Dendritic cell treated with granulocyte-macrophage colony-stimulating factor and Interleukin-4, amounts not matched to agents 40 ng/mL and 50 ng/mL, for 4 days (primary cell): Measurements from ENCODE around the gene GTF2B.
A peak's percentile ranks its signal among the peaks of the same experiment; 100 is the strongest.
"Not testable (repeated sequence)": the region's sequence is repeated elsewhere in the genome, so short reads cannot be mapped to it uniquely, and the experiment has no call there.

Source experiments
- H3K27ac Mint-ChIP-seq: one replicate; pipeline ENCODE4 v1.8.0; 2022; ENCODE audit warnings: mild to moderate bottlenecking, mixed read lengths
- H3K27me3 Mint-ChIP-seq: one replicate; pipeline ENCODE4 v1.8.0; 2022; ENCODE audit warnings: mild to moderate bottlenecking, mixed read lengths
- H3K36me3 Mint-ChIP-seq: one replicate; pipeline ENCODE4 v1.8.0; 2022; ENCODE audit warnings: low read depth, mixed read lengths
- H3K4me1 Mint-ChIP-seq: one replicate; pipeline ENCODE4 v1.8.0; 2022; ENCODE audit warnings: low read depth, mixed read lengths
- H3K4me3 Mint-ChIP-seq: one replicate; pipeline ENCODE4 v1.8.0; 2022; ENCODE audit warnings: mild to moderate bottlenecking, moderate library complexity, mixed read lengths
- H3K9me3 Mint-ChIP-seq: one replicate; pipeline ENCODE4 v1.8.0; 2022; ENCODE audit warnings: mixed read lengths
- intact Hi-C: fragments of 100-400 bp; cut with micrococcal nuclease; formaldehyde crosslinking; loops from one replicate; pipeline ENCODE4 v1.15.0; 2022

Gene GTF2B

DNA sequence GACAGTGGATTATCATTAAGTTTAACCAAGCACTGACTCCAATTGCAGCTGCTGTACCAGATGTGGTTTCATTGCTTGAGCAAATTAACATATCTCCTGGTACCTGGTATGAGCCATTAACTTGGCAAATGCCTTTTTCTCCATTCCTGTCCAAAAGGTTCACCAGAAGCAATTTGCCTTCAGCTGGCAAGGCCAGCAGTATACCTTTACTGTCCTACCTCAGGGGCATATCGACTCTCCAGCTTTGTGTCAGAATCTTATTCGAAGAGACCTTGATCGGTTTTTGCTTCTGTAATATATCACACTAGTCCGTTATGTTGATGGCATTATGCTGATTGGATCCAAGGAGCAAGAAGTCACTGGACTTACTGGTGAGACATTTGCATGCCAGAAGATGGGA, 9.5 kb upstream of the GTF2B start:
- H3K27me3 Mint-ChIP-seq, result no peaks in the 10 kb centered on the region
- no peaks in the 10 kb centered on the region for H3K4me1 Mint-ChIP-seq
- H3K9me3 Mint-ChIP-seq, result no peaks in the 10 kb centered on the region
- intact Hi-C loops, result no loop called here
- no peaks in the 10 kb centered on the region for H3K36me3 Mint-ChIP-seq
- no peak overlapping the region for H3K27ac Mint-ChIP-seq
- no peak overlapping the region for H3K4me3 Mint-ChIP-seq

DNA sequence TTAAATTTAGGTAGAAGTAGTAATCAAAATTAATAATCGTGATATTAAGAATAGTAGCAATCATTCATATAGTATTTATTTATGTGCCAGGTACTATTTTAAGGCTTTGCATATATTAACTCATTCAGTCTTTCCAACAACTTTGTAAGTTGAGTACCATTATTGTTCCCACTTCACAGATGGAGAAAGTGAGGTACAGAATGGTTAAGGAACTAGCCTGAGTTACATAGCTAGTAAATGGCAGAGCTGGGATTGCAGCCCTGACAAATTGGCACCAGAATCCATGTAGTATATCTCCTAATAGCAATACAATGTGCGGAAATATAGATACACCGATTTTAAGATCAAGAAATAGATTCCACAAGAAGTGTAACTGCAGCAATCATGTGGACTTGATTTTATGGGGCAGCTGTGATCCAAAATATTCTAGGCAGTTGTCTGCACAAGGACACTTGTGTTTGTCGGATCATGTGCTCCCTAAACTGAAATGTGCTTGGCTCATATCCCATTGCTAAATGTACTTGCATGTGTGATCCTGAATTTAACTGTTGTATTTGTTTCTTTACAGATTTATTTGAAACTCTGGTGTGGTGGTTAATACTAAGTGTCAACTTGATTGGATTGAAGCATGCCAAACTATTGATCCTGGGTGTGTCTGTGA, 5.8 kb upstream of the GTF2B start:
- Mint-ChIP-seq H3K27ac (no peak overlapping the region), H3K4me1 (no peaks in the 10 kb centered on the region), H3K36me3 (no peaks in the 10 kb centered on the region), H3K9me3 (no peaks in the 10 kb centered on the region), H3K27me3 (no peaks in the 10 kb centered on the region), H3K4me3 (no peak overlapping the region)
- intact Hi-C loops, result no loop called here

DNA sequence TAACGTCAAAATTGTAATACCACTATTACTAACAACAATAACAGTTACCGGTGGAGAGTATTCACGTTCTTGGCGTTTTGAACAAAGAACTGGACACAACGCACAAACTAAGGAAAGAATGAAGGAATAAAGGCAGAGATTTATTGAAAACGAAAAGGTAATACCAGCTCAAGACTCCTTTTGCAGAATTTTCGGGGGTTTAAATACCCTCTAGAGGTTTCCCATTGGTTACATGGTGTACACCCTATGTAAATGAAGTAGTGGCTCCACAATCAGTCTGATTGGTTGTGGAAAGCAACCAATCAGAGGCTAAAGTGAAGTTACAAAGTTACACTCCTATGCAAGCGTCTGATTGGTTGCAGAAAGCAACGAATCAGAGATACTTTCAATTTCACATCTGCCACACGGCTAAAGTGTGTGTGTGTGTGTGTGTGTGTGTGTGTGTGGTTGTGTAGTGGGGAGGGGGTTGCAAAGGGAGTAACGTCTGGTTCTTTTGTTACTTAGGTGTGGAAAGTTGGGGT, 1.1 kb upstream of the GTF2B start:
- intact Hi-C loops, result no loop called here
- H3K4me3 Mint-ChIP-seq, result no peak overlapping the region
- no peaks in the 10 kb centered on the region for H3K9me3 Mint-ChIP-seq
- H3K27ac Mint-ChIP-seq, result peak overlapping the region; percentile 86
- peaks cover 26% of the 10 kb centered on the region for H3K4me1 Mint-ChIP-seq
- H3K36me3 Mint-ChIP-seq, result peaks cover 24% of the 10 kb centered on the region
- H3K27me3 Mint-ChIP-seq, result no peaks in the 10 kb centered on the region

DNA sequence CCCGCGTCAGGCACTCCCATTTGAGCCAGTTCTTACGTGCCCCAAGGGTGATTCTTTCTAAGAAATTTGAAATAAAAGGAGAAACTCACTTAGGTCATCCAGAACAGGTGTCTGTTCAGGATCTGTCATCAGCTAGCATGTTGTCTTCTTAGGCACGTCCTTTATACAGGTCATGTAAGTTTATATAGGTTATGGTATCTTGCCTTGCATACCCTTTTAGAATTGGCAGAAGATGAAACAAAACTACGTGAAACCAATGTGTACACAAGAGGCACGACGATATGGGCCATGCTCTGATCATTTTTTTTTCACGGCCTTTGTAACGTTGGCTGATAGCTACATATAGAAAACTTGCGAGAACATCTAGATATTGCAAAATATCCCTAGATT, 579 bp upstream of the GTF2B start:
- H3K36me3 Mint-ChIP-seq, result peaks cover 29% of the 10 kb centered on the region
- intact Hi-C loops, result no loop called here
- H3K27ac Mint-ChIP-seq, result peak overlapping the region; percentile 86
- H3K4me1 Mint-ChIP-seq, result peaks cover 26% of the 10 kb centered on the region
- no peaks in the 10 kb centered on the region for H3K27me3 Mint-ChIP-seq
- H3K4me3 Mint-ChIP-seq, result peak overlapping the region; percentile 83
- no peaks in the 10 kb centered on the region for H3K9me3 Mint-ChIP-seq

DNA sequence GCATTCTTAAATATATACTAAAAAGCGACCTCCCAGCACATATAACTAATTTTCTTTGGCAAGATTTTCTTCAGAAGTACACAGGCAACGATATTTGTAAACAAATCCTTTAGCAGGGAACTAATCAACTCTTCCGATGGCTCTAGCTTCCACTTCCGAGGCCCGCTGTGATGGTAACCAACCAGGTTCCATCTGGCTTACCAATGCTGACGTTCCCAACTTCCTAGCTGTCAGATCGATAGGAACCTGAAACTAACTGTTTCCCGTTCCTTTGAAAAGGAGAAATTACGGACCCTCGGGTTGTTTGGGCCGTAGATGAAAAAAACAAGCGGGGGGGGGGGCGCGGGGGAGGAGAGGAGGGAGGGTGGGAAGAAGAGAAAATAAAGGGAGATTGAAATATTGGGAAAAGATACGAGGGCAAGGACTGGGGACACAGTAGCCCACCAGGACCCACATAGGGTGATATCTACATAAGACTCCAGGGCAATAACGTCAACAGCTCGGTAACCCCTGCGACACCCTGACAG, 513 bp downstream of the GTF2B start:
- Mint-ChIP-seq H3K27me3 (no peaks in the 10 kb centered on the region), H3K4me1 (peaks cover 26% of the 10 kb centered on the region), H3K36me3 (peaks cover 40% of the 10 kb centered on the region), H3K27ac (peak overlapping the region; percentile 86), H3K4me3 (peak overlapping the region; percentile 83), H3K9me3 (no peaks in the 10 kb centered on the region)
- intact Hi-C loops, result no loop called here

DNA sequence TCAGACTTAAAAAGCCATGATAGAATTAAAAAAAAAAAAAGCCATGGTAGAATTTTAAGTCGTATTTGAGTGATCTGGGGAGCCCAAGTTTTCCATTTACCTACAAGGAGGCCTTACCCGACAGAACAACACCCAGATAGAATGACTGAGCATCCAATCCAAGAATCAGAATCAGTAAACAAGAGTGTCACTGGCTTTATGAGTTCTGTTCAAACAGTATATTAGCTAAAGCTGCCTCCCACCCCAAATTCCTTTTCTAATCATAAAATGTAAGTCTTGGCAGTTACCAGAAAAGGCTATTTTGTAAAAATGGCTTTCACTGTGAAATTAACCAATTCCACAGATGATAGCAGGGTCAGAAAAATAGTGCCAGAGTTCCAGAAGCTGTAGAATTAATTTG, 1.2 kb downstream of the GTF2B start:
- Mint-ChIP-seq H3K27me3 (no peaks in the 10 kb centered on the region), H3K4me3 (peak overlapping the region; percentile 83), H3K4me1 (peaks cover 26% of the 10 kb centered on the region), H3K36me3 (peaks cover 45% of the 10 kb centered on the region), H3K27ac (peak overlapping the region; percentile 86), H3K9me3 (no peaks in the 10 kb centered on the region)
- intact Hi-C loops, result no loop called here

DNA sequence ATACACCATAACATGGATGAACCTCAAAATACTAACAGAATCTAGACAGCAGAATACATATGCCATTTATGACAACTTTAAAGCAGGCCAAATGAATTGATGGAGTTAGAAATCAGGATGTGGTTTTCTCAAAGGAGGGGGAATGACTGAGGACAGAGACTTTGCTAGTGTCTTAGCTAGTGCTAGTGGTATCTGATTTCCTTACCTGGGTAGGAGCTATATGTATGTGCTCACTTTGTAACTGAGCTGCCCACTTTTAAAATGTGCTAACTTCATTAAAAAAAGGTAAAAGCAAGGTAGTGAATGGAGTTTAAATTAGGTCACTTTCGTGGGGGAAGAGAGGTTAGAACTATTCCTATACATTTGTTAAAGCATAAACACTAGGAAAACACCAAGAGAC, 2.6 kb downstream of the GTF2B start:
- H3K27ac Mint-ChIP-seq, result peak overlapping the region; percentile 57
- H3K27me3 Mint-ChIP-seq, result no peaks in the 10 kb centered on the region
- peaks cover 27% of the 10 kb centered on the region for H3K4me1 Mint-ChIP-seq
- intact Hi-C loops, result no loop called here
- H3K9me3 Mint-ChIP-seq, result no peaks in the 10 kb centered on the region
- H3K36me3 Mint-ChIP-seq, result peaks cover 59% of the 10 kb centered on the region
- H3K4me3 Mint-ChIP-seq, result no peak overlapping the region

DNA sequence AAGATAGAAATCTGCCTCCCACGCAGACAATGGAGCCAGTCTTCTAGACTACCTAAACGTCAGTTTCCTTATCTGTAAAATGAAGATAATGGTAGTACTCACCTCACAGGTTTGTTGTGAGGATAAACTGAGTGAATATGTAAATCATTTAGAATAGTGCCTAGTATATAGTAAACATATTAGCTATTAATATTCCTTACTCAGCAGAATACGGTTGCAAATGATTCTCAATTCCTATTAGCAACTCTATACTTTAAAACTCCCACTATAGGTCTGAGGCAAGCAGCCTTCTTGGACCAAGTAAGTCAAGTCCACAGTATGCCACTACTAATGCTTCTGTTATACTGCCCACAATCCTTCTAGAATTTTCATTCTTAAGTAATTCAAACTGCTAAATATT, 5.4 kb downstream of the GTF2B start:
- intact Hi-C loops, result no loop called here
- Mint-ChIP-seq H3K27me3 (no peaks in the 10 kb centered on the region), H3K4me3 (no peak overlapping the region), H3K9me3 (no peaks in the 10 kb centered on the region), H3K36me3 (peaks cover 73% of the 10 kb centered on the region), H3K4me1 (peaks cover 32% of the 10 kb centered on the region), H3K27ac (no peak overlapping the region)

DNA sequence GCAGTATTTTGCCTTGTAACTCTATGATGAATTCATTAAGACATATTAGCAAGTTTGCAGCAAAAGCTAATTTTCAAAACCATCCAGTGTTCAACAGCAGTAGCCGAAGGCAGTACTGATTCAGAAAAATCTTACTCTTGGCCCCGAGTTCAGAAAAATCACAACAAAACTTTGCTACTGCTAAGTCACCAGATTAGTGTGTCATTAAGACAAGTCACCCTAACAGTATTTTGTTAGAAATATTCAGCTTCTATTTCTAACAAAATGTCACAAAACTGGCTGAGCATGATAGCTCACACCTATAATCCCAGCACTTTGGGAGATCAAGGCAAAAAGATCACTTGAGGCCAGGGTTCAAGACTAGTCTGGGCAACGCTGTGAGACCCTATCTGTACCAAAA, 8.2 kb downstream of the GTF2B start:
- H3K27ac Mint-ChIP-seq, result no peak overlapping the region
- no peaks in the 10 kb centered on the region for H3K27me3 Mint-ChIP-seq
- peaks cover 77% of the 10 kb centered on the region for H3K36me3 Mint-ChIP-seq
- intact Hi-C loops, result no loop called here
- no peaks in the 10 kb centered on the region for H3K9me3 Mint-ChIP-seq
- no peak overlapping the region for H3K4me3 Mint-ChIP-seq
- H3K4me1 Mint-ChIP-seq, result peaks cover 14% of the 10 kb centered on the region

DNA sequence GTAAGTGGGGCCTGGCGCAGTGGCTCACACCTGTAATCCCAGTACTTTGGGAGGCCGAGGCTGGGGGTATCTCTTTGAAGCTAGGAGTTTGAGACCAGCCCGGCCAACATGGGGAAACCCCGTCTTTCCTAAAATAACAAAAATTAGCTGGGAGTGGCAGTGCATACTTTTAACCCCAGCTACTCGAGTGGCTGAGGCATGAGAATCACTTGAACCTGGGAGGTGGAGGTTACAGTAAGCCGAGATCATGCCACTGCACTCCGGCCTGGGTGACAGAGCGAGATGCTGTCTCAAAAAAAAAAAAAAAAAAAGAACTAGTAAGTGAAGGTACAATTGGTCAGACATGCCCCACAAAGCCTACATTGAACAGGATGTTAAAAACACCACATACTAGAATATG, 10.7 kb downstream of the GTF2B start:
- Mint-ChIP-seq H3K36me3 (peaks cover 67% of the 10 kb centered on the region), H3K4me1 (peaks cover 12% of the 10 kb centered on the region)
- intact Hi-C loops, H3K9me3 Mint-ChIP-seq, H3K4me3 Mint-ChIP-seq, H3K27me3 Mint-ChIP-seq, H3K27ac Mint-ChIP-seq: not testable (repeated sequence)

DNA sequence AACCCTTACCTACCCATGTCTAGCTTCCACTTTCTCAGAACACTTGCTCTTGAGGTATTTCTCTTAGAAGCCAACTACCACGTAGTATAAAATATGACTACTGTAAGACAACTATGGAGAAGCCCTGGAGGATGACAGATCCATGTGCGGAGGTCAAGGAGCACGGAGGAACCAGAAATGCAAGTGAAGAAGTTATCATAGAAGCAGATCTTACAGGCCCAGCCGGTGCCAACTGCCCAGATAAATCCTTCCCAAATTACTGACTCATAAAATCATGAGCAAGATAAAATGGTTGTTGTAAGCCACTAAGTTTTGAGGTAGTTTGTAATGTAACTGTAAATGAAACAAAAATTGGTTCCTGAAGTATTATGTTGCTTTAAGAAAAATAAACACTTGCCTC, 12.6 kb downstream of the GTF2B start:
- peaks cover 27% of the 10 kb centered on the region for H3K4me1 Mint-ChIP-seq
- H3K9me3 Mint-ChIP-seq, result no peaks in the 10 kb centered on the region
- H3K27me3 Mint-ChIP-seq, result no peaks in the 10 kb centered on the region
- peaks cover 48% of the 10 kb centered on the region for H3K36me3 Mint-ChIP-seq
- no peak overlapping the region for H3K4me3 Mint-ChIP-seq
- intact Hi-C loops, result loop anchor here (5.0 kb wide), 2 partner anchors 196 to 271 kb away; partner anchors contain the start of gene PKN2
- no peak overlapping the region for H3K27ac Mint-ChIP-seq

DNA sequence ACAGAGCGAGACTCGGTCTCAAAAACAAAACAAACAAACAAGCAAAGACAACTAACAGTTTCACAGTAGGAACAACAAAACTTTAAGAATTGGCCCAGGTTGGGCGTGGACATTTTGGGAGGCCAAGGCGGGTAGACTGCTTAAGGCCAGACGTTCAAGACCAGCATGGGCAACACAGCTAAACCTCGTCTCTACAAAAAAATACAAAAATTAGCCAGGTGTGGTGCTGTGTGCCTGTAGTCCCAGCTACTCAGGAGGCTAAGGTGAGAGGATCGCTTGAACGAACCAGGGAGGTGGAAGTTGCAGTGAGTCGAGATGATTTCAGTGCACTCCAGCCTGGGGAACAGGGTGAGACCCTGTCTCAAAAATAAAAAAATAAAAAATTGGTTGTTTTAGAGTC, 13.5 kb downstream of the GTF2B start:
- Mint-ChIP-seq H3K4me3 (no peak overlapping the region), H3K27ac (no peak overlapping the region), H3K27me3 (no peaks in the 10 kb centered on the region), H3K9me3 (no peaks in the 10 kb centered on the region), H3K36me3 (peaks cover 40% of the 10 kb centered on the region), H3K4me1 (peaks cover 26% of the 10 kb centered on the region)
- intact Hi-C loops, result loop anchor here (2.0 to 5.0 kb wide), 3 partner anchors 196 to 271 kb away; partner anchors contain the start of gene PKN2

DNA sequence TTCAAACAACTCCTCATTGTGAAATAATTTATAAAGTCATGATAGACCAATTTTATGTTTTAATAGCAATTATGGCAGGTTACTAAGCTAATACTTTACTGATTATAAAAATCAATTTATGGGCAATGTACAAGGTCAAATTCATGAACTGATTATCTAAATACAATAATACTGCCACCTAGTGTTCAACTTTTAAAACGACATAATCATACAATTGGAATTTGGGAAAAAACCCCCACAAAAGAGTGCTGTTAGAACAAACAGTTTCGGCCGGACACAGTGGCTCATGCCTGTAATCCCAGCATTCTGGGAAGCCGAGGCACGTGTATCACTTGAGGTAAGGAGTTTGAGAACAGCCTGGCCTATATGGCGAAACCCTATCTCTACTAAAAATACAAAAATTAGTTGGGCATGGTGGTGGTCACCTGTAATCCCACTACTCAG, 14.0 kb downstream of the GTF2B start:
- H3K4me1 Mint-ChIP-seq, result peaks cover 26% of the 10 kb centered on the region
- intact Hi-C loops, result loop anchor here (2.0 to 5.0 kb wide), 3 partner anchors 195 to 270 kb away; partner anchors contain the start of gene PKN2
- H3K4me3 Mint-ChIP-seq, result no peak overlapping the region

DNA sequence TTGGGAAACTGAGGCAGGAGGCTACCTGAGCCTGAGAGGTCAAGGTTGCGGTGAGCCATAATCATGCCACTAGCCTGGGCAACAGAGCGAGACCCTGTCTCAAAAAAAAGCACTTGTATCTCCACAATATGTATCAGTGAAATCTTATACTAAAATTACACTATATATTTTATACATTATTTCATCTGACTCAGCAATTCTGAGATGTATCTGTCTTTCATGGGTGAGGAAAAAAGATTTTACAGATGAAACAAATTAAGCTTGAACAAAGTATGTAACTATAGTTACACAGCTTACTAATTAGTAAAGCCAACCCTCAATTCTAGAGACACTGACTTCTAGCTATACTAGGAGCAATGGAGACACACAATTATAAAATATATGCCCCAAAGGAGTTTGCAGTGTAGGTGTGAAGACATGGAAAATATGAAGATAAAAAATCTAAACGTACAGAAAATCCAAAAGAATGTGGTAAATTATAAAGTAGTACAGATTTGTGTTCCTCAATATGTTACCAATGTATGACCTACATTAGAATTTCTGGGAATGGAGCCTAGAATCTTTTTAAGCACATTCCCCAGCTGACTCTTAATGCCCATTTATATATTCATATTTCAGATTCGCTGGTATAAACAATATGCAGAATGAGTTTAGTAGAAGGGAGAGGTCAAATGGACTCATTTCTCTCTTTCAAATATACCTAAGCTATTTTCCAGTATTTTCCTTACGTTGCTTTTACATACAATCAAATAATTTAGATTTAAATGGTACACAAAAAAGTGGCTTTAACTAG, 14.6 kb downstream of the GTF2B start:
- Mint-ChIP-seq H3K9me3 (no peaks in the 10 kb centered on the region), H3K4me1 (peaks cover 32% of the 10 kb centered on the region), H3K36me3 (peaks cover 35% of the 10 kb centered on the region), H3K27ac (no peak overlapping the region), H3K4me3 (no peak overlapping the region), H3K27me3 (no peaks in the 10 kb centered on the region)
- intact Hi-C loops, result loop anchor here (2.0 to 5.0 kb wide), 3 partner anchors 194 to 269 kb away; partner anchors contain the start of gene PKN2

More for the DNA sequence above, 14.0 kb downstream of the GTF2B start:
- Mint-ChIP-seq H3K9me3 (no peaks in the 10 kb centered on the region), H3K36me3 (peaks cover 35% of the 10 kb centered on the region), H3K27ac (no peak overlapping the region), H3K27me3 (no peaks in the 10 kb centered on the region)
